ENCODE results near the gene GRHL3.
A peak's percentile ranks its signal among the peaks of the same experiment; 100 is the strongest.
"Not testable (repeated sequence)": the region's sequence is repeated elsewhere in the genome, so short reads cannot be mapped to it uniquely, and the experiment has no call there.

GRHL3 gene

GRCh38 chr1:24319312-24319863, at the start of gene GRHL3:
Gene GRHL3, plus strand, starts transcription at chr1:24319357. Its CDS starts 195 bp downstream, at chr1:24319552.
- peak in 5 of 6 experiments; percentile 4 to 25 (median 6) for DNase-seq

DNA sequence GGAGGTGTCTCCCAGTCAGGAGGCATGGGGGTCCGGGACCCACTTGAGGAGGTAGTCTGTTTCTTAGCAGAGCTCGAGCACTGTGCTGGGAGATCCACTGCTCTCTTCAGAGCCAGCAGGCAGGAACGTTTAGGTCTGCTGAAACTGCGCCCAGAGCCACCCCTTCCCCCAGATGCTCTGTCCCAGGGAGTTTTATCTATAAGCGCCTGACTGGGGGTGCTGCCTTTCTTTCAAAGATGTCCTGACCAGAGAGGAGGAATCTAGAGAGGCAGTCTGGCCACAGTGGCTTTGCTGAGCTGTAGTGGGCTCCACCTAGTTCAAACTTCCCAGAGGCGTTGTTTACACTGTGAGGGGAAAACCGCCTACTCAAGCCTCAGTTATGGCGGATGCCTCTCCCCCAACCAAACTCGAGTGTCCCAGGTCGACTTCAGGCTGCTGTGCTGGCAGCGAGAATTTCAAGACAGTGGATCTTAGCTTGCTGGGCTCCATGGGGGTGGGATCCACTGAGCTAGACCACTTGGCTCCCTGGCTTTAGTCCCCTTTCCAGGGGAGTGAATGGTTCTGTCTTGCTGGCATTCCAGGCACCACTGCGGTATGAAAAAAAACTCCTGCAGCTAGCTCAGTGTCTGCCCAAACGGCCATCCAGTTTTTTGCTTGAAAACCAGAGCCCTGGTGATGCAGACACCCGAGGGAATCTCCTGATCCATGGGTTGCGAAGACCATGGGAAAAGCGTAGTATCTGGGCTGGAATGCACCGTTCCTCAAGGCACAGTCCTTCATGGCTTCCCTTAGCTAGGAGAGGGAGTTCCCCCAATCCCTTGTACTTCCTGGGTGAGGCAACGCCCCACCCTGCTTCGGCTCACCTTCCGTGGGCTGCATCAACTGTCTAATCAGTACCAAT, 44.7 kb upstream of the GRHL3 start:
- not testable (repeated sequence) for DNase-seq

- DNase-seq, result no peak
Observed at GRCh38 chr1:24275104-24275410, 44.1 kb upstream of the GRHL3 start.

DNA sequence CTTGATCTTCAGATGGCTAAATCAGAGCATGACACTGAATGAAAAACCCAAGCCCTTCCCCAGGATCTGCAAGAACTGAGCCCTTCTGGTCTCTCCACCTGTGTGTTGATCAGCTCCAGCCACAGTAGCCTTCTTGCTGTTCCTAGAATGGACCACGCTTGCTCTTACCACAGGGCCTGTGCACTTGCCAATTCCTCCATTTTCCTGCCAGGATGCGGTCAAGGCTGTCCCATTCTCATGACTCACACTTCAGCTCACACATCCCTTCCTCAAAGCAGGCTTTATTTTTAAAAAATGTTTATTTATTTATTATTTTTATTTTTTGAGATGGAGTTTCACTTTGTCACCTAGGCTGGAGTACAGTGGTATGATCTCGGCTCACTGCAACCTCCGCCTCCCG, 43.6 kb upstream of the GRHL3 start:
- DNase-seq, result no peak

DNA sequence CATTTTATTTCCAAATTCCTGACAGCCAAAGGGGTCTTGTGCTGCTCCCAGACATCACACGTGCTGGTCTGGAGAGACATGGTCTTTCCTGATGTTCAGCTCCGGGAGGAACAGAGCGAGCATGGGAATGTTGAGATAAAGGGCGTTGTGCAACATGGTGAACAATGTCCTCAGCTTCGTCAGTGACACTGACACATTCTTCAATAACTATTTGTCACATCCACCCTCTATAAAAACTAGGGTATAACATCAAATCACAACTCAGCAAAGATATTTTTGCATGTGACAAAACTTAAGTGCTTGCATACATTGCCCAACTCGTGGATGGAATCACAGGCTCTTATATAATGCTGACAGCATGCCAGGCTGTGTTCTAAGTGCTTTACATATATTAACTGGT, 42.4 kb upstream of the GRHL3 start:
- DNase-seq, result no peak

DNA sequence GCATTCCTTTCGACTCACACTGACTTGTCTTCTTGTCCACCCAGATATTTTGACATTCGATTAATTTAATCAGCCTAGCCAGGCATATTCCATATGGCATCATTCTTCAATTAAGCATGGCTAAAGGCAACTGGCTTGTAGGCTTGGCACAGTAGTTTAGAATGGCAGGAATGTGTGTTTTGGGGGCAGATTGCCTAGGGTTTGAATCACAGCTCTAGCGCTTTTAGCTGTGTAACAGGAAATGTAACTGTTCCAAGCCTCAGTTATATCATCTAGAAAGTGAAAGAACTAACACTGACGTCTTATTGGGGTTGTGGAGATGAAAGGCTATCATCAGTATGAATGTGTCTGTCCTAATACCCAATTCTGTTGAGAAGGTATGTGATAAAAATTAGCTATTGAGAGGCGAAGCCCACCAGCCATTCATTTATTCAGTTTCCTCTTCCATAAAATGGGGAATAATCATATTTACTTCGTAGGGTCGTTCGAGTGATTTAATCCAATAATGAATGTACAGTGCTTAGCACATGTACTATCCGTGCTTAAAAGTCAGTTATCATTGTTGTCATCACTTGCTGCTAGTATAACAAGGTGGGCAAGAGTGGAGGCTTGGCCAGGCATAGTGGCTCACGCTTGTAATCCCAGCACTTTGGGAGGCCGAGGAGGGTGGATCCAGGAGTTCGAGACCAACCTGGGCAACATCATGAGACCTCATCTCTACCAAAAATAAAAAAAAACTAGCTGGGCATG, 41.6 kb upstream of the GRHL3 start:
- no peak for DNase-seq

GRCh38 chr1:24278726-24279125, 40.4 kb upstream of the GRHL3 start:
- no peak for DNase-seq

DNA sequence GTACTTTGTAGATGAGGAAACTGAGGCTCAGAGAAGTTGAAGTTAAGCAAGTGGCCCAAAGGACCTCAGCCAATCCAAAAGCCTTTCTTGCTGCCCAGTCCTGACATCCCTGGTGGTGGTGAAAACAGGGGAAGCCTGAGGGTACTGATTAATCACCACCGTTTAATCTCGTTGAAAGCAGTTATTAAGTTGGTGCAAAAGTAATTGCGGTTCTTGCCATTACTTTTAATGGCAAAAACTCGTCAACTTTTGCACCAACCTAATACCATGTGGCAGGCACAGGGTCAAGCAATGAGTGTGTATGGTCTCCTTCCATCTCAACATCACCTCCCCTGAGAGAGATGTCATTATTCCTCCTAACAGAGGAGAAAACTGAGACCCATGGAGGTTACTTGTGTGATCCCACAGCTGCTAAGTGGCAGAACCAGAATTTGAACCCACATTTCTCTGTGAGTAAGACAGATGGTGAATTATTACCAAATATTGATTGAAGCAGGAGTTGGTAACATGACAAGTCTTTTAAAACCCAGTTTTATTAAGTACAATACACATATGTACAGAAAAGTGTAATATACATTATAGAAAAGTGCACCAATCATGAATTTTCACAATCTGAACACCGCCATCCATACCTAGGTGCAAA, 39.4 kb upstream of the GRHL3 start:
- DNase-seq, result no peak

DNA sequence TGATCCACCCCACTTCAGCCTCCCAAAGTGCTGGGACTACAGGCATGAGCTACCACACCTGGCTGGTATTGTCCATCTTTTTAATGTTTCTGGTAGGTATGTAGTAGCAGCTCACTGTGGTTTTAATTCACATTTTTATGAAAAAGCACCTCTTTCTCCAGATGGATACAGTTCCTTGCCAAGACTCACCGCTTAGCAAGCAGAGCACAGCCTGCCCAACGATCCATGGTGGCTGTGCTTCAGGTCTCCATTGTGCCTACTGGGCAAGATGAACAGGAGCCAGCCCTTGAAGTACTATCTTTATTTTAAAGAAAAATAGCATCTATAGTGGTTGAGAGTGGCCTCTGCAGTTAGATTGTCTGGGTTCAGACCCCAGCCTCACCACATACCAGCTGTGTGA, 37.6 kb upstream of the GRHL3 start:
- no peak for DNase-seq

DNA sequence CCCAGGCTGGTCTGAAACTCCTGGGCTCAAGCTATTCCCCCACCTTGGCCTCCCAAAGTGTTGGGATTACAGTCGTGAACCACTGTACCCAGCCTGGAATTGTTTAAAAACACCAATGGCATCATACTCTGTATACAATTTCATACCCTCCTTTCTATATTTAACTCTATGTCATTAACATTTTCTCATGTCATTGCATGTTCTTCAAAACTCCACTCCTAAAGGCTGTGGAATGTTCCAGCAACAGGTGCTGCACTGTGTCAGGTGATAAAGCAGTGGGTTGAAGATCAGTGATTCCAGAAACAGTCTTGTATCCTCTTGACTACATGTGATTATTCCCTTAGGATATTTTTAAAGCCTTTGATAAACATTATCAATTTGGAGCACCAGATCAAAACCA, 36.7 kb upstream of the GRHL3 start:
- no peak for DNase-seq

GRCh38 chr1:24283326-24284155, 35.6 kb upstream of the GRHL3 start:
- no peak for DNase-seq

- no peak for DNase-seq
Observed at GRCh38 chr1:24284156-24284471, 35.0 kb upstream of the GRHL3 start.

- DNase-seq, result no peak
Observed at GRCh38 chr1:24285231-24285630, 33.9 kb upstream of the GRHL3 start.

- no peak for DNase-seq
Observed at GRCh38 chr1:24286246-24287010, 32.7 kb upstream of the GRHL3 start.

DNA sequence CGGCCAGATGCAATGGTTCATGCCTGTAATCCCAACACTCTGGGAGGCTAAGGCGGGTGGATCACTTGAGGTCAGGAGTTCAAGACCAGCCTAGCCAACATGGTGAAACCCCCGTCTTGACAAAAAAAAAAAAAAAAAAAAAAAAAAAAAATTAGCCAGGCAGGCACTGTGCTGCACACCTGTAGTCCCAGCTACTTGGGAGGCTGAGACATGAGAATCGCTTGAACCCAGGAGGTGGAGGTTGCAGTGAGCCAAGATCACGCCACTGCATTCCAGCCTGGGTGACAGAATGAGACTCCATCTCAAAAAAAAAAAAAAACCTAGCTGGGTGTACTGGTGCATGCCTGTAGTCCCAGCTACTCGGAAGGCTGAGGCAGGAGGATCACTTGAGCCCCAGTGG, 31.4 kb upstream of the GRHL3 start:
- DNase-seq, result not testable (repeated sequence)

DNA sequence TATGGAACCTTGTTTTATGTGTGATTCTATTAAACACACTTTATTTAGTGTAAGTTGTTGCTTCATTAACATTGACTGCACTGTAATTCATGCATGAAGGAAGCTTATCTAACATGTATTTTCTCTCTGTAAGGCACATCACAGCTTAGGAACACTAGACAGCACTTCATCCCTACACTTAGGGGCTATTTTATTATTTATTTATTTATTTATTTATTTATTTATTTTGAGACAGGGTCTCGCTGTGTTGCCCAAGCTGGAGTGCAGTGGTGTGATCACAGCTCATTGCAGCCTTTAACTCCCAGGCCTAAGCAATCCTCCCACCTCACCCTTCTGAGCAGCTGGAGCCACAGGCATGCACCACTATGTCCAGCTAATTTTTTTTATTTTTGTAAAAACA, 30.7 kb upstream of the GRHL3 start:
- DNase-seq, result no peak

- DNase-seq, result no peak
Observed at GRCh38 chr1:24289937-24290595, 29.1 kb upstream of the GRHL3 start.

GRCh38 chr1:24290933-24291487, 28.1 kb upstream of the GRHL3 start:
- no peak for DNase-seq

- no peak for DNase-seq
Observed at GRCh38 chr1:24292103-24292502, 27.1 kb upstream of the GRHL3 start.

- DNase-seq, result no peak
Observed at GRCh38 chr1:24292887-24293286, 26.3 kb upstream of the GRHL3 start.

Measured in stimulated activated naive CD4-positive, alpha-beta T cell (primary cell).